Duodenal mucosa (tissue), 2 donors: ENCODE results near the gene CHAF1A.

Experiments
- H3K27ac ChIP-seq: one replicate; pipeline ENCODE4 v1.7.0; 2013; ENCODE audit warnings: low read depth, low read length
- H3K27me3 ChIP-seq, 2 donors: one replicate each; pipeline ENCODE4 v1.7.0; 2013; ENCODE audit warnings: low read length in 2 of 2, control low read depth in 1 of 2; ENCODE audit not compliant: insufficient read depth in 2 of 2, control insufficient read depth in 1 of 2
- H3K36me3 ChIP-seq, 2 donors: one replicate each; pipeline ENCODE4 v1.7.0; 2013; ENCODE audit warnings: low read length in 2 of 2, control low read depth in 1 of 2; ENCODE audit not compliant: insufficient read depth in 2 of 2, control insufficient read depth in 1 of 2
- H3K4me1 ChIP-seq, 2 donors: one replicate each; pipeline ENCODE4 v1.7.0; 2013; ENCODE audit warnings: low read length in 2 of 2, control low read depth in 1 of 2; ENCODE audit not compliant: insufficient read depth in 2 of 2, control insufficient read depth in 1 of 2
- H3K4me3 ChIP-seq, 2 donors: one replicate each; pipeline ENCODE4 v1.7.0; 2013; ENCODE audit warnings: low read length in 2 of 2, low read depth in 1 of 2
- H3K9ac ChIP-seq, 2 donors: one replicate each; pipeline ENCODE4 v1.7.0; 2013; ENCODE audit warnings: low read length in 2 of 2, low read depth in 1 of 2
- H3K9me3 ChIP-seq, 2 donors: one replicate each; pipeline ENCODE4 v1.7.0; 2013; ENCODE audit warnings: low read length in 2 of 2, control low read depth in 1 of 2; ENCODE audit not compliant: control insufficient read depth in 1 of 2

Gene CHAF1A, protein sequence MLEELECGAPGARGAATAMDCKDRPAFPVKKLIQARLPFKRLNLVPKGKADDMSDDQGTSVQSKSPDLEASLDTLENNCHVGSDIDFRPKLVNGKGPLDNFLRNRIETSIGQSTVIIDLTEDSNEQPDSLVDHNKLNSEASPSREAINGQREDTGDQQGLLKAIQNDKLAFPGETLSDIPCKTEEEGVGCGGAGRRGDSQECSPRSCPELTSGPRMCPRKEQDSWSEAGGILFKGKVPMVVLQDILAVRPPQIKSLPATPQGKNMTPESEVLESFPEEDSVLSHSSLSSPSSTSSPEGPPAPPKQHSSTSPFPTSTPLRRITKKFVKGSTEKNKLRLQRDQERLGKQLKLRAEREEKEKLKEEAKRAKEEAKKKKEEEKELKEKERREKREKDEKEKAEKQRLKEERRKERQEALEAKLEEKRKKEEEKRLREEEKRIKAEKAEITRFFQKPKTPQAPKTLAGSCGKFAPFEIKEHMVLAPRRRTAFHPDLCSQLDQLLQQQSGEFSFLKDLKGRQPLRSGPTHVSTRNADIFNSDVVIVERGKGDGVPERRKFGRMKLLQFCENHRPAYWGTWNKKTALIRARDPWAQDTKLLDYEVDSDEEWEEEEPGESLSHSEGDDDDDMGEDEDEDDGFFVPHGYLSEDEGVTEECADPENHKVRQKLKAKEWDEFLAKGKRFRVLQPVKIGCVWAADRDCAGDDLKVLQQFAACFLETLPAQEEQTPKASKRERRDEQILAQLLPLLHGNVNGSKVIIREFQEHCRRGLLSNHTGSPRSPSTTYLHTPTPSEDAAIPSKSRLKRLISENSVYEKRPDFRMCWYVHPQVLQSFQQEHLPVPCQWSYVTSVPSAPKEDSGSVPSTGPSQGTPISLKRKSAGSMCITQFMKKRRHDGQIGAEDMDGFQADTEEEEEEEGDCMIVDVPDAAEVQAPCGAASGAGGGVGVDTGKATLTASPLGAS

DNA sequence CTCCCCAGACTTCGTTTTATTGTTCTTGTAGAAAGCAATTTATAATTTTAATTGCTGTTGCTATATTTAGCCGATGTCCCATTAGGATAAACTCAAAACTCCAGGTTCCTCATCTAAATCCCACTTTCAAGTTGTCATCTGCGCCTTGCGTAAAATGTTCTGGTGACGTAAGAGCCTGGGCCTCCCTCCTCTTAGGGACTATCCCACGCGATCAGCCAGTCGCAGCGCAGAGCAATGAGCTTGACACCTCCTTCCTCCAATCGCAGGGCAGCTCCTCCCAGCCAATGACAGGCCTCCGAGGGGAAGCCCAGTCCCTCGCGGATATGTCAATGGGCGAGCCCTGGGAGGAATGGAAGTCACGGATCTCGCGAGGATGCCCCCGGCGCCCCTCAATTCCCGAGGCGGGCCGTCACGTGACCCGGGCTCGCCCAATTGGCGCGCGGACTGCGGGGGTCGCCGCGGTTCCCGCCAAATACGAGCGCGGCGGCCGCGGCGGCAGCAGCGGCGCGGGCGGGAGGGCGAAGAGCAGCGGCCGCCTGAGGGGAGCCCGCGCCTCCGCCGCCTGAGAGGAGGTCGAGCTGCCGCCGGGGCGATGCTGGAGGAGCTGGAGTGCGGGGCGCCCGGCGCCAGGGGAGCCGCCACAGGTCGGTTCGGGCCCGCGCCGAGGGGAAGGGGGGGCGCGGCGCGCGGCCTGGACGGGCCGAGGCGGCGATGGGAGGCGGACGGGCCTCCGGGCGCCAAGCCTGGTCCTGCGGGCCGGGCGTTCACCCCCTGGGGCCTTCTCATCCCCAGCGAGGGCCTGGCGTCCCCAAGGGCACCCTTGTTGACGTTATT lies at the start of gene CHAF1A:
CHAF1A (plus strand) TSS at position 470 of the 834 bp plus-strand sequence; CDS start at position 593, 123 bp downstream.
- Histone ChIP-seq H3K4me1 (peaks cover 22 to 29% of the 10 kb centered on the region in 2 donors), H3K36me3 (no peaks in the 10 kb centered on the region), H3K9me3 (no peaks in the 10 kb centered on the region), H3K27ac (peak within 1 kb of the TSS; percentile 76), H3K4me3 (peak within 1 kb of the TSS; percentile 80 to 85), H3K27me3 (no peaks in the 10 kb centered on the region), H3K9ac (peak within 1 kb of the TSS; percentile 80 to 87)

DNA sequence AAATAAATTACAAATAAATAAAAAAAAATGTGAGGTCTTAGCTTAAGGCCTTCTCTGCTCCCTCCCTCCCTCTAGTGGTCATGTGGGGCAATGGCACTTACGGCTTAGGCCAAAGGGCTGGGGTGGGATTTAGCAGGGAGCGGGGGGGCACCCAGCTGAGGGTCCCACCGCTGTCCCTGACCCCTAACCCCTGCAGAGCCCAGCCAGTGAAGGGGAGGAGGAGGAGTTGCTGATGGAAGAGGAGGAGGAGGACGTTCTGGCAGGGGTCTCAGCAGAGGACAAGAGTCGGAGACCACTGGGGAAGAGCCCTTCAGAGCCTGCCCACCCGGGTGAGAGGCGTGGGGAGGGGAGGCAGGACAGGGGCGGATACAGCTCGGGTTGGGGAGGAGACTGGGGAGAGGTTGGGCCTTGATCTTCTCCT lies 49.7 kb upstream of the CHAF1A start:
- no peak overlapping the region for H3K9ac ChIP-seq
- H3K4me1 ChIP-seq: no peaks in the 10 kb centered on the region
- H3K27ac ChIP-seq: no peak overlapping the region
- H3K27me3 ChIP-seq: no peaks in the 10 kb centered on the region
- H3K9me3 ChIP-seq: no peaks in the 10 kb centered on the region
- H3K36me3 ChIP-seq: peaks cover 0 to 7% of the 10 kb centered on the region in 2 donors
- H3K4me3 ChIP-seq: no peak overlapping the region

DNA sequence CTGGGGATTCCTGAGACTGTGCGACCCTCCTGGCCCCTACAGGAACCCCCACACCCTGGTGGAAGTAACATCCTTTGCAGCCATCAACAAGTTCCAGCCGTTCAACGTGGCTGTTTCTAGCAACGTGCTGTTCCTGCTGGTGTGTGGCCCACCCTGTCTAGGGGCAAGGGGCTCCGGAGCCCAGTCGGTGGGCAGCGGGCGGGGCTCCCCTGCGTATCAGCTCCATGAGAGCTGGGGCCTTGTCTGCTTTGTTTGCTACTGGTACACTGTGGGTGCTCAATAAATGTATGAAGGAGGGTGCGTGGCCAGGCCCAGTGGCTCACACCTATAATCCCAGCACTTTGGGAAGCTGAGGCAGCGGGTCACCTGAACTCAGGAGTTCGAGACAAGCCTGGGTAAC lies 48.2 kb upstream of the CHAF1A start:
- Histone ChIP-seq H3K36me3 (peaks cover 3 to 21% of the 10 kb centered on the region in 2 donors), H3K27ac (no peak overlapping the region), H3K4me3 (no peak overlapping the region), H3K27me3 (no peaks in the 10 kb centered on the region), H3K9me3 (no peaks in the 10 kb centered on the region), H3K4me1 (no peaks in the 10 kb centered on the region), H3K9ac (no peak overlapping the region)

DNA sequence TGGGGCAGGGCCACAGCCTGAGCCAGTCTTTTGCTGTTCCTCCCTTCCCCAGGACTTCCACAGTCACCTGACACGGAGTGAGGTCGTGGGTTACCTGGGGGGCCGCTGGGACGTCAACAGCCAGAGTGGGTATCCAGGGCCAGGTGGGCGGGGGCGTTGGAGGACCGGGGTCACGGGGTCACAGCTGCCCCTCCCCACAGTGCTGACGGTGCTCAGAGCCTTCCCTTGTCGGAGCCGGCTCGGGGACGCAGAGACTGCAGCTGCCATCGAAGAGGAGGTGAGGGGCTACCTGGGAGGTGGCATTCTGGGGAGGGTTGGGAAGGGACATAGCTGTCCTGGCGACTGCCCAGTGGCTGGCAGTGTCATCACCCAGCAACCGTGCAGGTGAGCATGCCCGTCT lies 47.5 kb upstream of the CHAF1A start:
- H3K9me3 ChIP-seq: no peaks in the 10 kb centered on the region
- H3K36me3 ChIP-seq: peaks cover 7 to 24% of the 10 kb centered on the region in 2 donors
- H3K27ac ChIP-seq: no peak overlapping the region
- no peak overlapping the region for H3K9ac ChIP-seq
- no peaks in the 10 kb centered on the region for H3K4me1 ChIP-seq
- H3K27me3 ChIP-seq: no peaks in the 10 kb centered on the region
- H3K4me3 ChIP-seq: no peak overlapping the region

DNA sequence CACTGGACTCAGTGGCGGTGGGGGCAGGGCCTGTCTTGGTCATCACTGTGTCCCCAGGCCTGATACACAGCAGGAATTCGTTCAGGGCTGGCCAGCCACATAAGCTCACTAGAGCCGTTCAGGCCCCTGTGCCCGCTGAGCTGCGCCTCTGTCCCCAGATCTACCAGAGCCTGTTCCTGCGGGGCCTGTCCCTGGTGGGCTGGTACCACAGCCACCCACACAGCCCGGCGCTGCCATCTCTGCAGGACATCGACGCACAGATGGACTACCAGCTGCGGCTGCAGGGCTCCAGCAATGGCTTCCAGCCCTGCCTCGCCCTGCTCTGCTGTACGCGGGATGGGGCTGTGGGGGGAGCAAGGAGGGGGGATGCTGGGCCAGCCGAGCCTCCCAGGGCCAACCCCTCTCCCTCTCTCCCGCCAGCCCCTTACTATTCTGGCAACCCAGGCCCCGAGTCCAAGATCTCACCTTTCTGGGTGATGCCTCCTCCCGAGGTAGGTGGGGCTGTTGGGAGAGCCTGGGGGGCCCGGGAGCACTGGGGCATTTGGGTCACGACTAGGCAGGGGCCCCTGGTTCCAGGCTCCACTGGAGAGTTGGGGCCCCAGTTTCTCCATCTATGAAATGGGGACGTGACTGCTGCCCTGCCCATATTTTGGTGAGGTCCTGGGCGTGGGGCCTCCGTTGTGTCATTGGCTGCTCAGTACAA lies 45.2 kb upstream of the CHAF1A start:
- Histone ChIP-seq H3K4me1 (no peaks in the 10 kb centered on the region), H3K36me3 (peaks cover 17 to 39% of the 10 kb centered on the region in 2 donors), H3K4me3 (no peak overlapping the region), H3K9ac (no peak overlapping the region), H3K27ac (no peak overlapping the region), H3K27me3 (no peaks in the 10 kb centered on the region), H3K9me3 (no peaks in the 10 kb centered on the region)

DNA sequence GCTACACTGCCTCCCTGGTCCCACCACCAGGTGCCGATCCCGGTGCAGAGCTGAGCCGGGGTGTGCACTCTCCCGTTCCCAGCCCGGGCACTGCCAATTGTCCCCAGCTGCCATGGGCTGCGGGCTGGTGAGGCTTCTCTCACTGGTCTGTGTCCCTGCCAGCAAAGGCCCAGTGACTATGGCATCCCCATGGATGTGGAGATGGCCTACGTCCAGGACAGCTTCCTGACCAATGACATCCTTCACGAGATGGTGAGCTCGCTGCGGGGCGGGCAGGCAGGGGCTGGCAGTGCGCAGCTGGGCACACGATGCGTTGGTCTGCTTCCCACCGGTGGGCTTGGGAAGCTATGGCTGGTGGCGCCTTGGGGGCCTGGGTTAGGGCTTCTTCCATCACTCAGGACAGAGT lies 44.5 kb upstream of the CHAF1A start:
- no peak overlapping the region for H3K4me3 ChIP-seq
- H3K27ac ChIP-seq: no peak overlapping the region
- no peak overlapping the region for H3K9ac ChIP-seq
- no peaks in the 10 kb centered on the region for H3K9me3 ChIP-seq
- H3K4me1 ChIP-seq: no peaks in the 10 kb centered on the region
- no peaks in the 10 kb centered on the region for H3K27me3 ChIP-seq
- H3K36me3 ChIP-seq: peaks cover 24 to 46% of the 10 kb centered on the region in 2 donors

DNA sequence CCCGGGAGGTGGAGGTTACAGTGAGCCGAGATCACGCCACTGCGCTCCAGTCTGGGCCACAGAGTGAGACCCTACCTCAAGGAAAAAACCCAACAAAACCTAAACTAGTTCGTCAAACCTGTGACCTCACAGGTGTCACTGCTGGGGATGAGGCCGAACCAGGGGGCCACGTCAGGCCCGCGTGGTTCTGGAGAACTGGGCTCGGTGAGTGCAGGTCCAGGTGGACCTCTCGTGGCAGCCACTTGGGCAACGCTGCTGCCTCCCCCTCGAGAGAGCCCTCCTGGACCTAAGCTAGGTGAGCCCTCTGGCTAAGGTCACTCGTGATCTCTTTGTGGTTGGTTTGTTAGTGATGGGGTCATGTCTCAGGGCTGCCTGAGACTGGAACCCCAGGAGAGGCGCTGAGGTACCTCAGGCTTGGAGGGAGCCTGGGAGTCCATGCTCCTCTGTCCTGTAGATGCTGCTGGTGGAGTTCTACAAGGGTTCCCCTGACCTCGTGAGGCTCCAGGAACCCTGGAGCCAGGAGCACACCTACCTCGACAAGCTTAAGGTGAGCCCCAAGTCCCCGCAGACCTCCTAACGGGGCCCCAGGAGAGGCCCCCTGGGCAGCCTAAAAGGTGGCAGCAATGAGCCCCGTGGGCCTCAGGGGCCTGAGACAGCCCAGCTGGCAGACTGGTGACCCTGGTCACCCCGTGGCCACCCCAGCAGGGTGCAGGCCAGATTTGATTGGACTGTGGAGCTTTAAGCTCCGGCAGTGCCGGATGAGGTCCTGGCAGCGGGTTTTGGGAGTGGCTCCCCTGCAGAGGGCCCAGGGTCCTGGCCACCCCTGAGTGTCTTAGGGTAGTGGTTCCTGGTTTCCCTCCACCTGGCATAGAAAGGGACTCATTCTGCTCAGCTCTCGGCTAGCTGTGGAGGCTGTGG lies 43.5 kb upstream of the CHAF1A start:
- H3K36me3 ChIP-seq: peaks cover 34 to 56% of the 10 kb centered on the region in 2 donors
- H3K9me3 ChIP-seq: no peaks in the 10 kb centered on the region
- no peaks in the 10 kb centered on the region for H3K27me3 ChIP-seq
- no peak overlapping the region for H3K27ac ChIP-seq
- no peaks in the 10 kb centered on the region for H3K4me1 ChIP-seq
- no peak overlapping the region for H3K9ac ChIP-seq
- H3K4me3 ChIP-seq: no peak overlapping the region

DNA sequence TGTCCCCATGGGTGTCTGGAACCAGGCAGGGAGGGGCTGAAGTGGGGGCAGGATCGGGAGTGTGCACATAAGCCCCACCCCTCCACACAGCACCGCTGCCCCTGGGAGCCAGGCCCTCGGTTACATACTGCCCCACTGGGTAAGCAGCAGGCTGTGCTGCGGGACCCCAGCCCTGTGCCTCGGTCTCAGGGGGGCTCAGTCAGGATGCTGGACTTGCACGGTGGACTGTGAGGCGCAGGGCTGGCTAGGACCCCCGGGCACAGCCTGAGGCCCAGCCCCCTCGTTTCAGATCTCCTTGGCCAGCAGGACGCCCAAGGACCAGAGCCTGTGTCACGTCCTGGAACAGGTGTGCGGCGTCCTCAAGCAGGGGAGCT lies 42.8 kb upstream of the CHAF1A start:
- H3K27me3 ChIP-seq: no peaks in the 10 kb centered on the region
- no peak overlapping the region for H3K27ac ChIP-seq
- no peak overlapping the region for H3K4me3 ChIP-seq
- H3K9ac ChIP-seq: no peak overlapping the region
- H3K9me3 ChIP-seq: no peaks in the 10 kb centered on the region
- H3K36me3 ChIP-seq: peaks cover 37 to 60% of the 10 kb centered on the region in 2 donors
- H3K4me1 ChIP-seq: no peaks in the 10 kb centered on the region
